ENCODE results near the gene LRRC75A. TPM values are rescaled to one million over a fixed set of nuclear protein-coding genes. Genes with fewer than 3 reads are reported as not detected.

Gene LRRC75A
- total RNA-seq, 2 donors from 2014 or later: 3.7 to 4.0 TPM

DNA sequence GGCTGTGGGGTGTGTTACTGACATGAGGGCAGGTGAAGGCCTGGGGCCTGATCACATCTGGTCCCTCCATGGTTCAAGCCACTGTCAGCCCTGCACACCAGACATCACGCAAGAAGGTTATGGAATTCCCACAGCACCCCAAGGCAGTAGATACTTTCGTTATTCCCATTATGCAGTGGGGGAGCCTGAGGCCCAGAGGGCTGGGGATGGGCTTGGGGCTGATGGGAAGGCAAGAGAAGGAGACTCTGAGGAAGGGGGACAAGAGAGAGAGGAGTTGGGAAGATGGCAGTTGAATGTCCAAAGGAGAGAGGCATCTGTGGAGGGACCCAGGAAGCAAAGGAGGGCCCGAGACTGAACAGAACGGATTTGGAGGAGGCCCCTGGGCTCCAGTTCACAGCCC is 42.0 kb downstream of the LRRC75A start:
- Histone ChIP-seq H3K27ac (no peak overlapping the region), H3K36me3 (peaks cover 7% of the 10 kb centered on the region), H3K4me1 (ENCODE audit: control insufficient read depth in 1 of 2, low read depth in 2 of 2) (peaks cover 0 to 6% of the 10 kb centered on the region in 2 donors), H3K9me3 (no peaks in the 10 kb centered on the region), H3K27me3 (replicated peaks; ENCODE audit: insufficient read depth) (no peaks in the 10 kb centered on the region), H3K4me3 (no peak overlapping the region)
- no peak for DNase-seq (ENCODE audit: low spot score)
- ATAC-seq (ENCODE audit: insufficient number of reproducible peaks, low FRiP score, low read depth): no peak
- TF ChIP-seq, protein P1, sequence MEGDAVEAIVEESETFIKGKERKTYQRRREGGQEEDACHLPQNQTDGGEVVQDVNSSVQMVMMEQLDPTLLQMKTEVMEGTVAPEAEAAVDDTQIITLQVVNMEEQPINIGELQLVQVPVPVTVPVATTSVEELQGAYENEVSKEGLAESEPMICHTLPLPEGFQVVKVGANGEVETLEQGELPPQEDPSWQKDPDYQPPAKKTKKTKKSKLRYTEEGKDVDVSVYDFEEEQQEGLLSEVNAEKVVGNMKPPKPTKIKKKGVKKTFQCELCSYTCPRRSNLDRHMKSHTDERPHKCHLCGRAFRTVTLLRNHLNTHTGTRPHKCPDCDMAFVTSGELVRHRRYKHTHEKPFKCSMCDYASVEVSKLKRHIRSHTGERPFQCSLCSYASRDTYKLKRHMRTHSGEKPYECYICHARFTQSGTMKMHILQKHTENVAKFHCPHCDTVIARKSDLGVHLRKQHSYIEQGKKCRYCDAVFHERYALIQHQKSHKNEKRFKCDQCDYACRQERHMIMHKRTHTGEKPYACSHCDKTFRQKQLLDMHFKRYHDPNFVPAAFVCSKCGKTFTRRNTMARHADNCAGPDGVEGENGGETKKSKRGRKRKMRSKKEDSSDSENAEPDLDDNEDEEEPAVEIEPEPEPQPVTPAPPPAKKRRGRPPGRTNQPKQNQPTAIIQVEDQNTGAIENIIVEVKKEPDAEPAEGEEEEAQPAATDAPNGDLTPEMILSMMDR (IDR thresholded peaks at IDR 0.05): no peak

DNA sequence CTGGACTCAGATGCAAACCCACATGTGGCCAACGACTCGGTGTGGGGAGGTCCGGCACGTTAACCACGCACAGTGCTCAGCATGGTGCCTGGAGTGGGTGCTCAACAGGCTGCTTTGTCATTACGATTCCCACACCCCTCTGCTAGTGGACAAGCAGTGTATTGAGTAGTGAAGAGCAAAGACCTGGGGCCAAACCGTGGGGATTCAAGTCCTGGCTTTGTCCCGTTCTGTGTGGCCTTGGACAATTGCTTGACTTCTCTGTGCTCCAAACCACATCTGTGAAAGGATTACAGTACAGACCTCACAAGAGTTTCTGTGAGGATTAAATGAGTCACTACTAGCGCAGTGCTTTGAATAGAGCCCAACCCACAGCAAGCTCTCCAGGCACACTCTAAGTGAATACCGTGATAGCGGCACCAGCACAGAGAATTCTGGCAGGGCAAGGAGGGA is 42.8 kb downstream of the LRRC75A start:
- DNase-seq (ENCODE audit: low spot score) (no peak), ATAC-seq (ENCODE audit: insufficient number of reproducible peaks, low FRiP score, low read depth) (no peak)
- Histone ChIP-seq H3K4me3 (no peak overlapping the region), H3K27ac (no peak overlapping the region), H3K27me3 (replicated peaks; ENCODE audit: insufficient read depth) (no peaks in the 10 kb centered on the region), H3K4me1 (ENCODE audit: control insufficient read depth in 1 of 2, low read depth in 2 of 2) (peaks cover 0 to 6% of the 10 kb centered on the region in 2 donors), H3K9me3 (no peaks in the 10 kb centered on the region), H3K36me3 (peaks cover 11% of the 10 kb centered on the region)
- TF ChIP-seq, protein P1 (IDR thresholded peaks at IDR 0.05): no peak

DNA sequence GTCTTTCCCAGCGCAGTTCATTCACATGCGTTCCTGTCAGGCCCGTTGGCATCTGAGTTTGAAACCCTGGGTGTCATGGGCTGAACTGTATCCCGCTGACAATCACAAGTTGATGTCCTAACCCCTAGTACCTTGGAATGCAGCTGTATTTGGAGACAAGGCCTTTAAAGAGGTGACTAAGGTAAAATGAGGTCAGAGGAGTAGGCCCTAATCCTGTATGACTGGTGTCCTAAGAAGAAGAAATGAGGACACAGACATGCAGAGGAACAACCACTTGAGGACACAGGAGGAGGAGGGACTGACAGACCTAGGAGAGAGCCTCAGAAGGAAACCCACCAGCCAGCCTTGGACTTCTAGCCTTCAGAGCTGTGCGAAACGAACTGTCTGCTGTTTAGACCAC is 43.5 kb downstream of the LRRC75A start:
- Histone ChIP-seq H3K27me3 (replicated peaks; ENCODE audit: insufficient read depth) (no peaks in the 10 kb centered on the region), H3K9me3 (no peaks in the 10 kb centered on the region), H3K4me3 (no peak overlapping the region), H3K36me3 (peaks cover 15% of the 10 kb centered on the region), H3K4me1 (ENCODE audit: control insufficient read depth in 1 of 2, low read depth in 2 of 2) (peaks cover 0 to 6% of the 10 kb centered on the region in 2 donors), H3K27ac (no peak overlapping the region)
- ATAC-seq (ENCODE audit: insufficient number of reproducible peaks, low FRiP score, low read depth) (no peak), DNase-seq (ENCODE audit: low spot score) (no peak)
- TF ChIP-seq, protein P1 (IDR thresholded peaks at IDR 0.05): no peak

DNA sequence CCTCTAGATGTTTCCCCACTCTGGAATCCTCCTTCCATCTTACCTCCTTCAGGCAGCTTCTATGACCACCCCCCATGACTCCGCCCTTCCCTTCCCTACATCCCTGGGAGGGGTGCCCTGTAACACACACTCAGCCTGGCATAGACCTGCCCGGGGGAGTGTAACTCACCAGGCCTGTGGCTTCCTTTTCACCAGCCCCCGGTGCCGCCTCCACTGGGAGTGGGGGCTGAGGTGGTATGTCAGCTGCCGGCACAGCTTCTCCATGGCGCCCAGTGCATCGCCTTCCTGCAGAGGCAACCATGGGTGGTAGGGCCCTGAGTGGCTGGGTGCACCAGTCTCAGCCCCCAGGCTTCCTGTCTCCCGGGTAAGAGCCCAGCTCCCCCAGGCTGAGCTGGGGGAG is 44.3 kb downstream of the LRRC75A start:
- H3K36me3 ChIP-seq: peaks cover 19% of the 10 kb centered on the region
- no peaks in the 10 kb centered on the region for H3K4me1 ChIP-seq (ENCODE audit: control insufficient read depth in 1 of 2, low read depth in 2 of 2)
- ATAC-seq (ENCODE audit: insufficient number of reproducible peaks, low FRiP score, low read depth): no peak

DNA sequence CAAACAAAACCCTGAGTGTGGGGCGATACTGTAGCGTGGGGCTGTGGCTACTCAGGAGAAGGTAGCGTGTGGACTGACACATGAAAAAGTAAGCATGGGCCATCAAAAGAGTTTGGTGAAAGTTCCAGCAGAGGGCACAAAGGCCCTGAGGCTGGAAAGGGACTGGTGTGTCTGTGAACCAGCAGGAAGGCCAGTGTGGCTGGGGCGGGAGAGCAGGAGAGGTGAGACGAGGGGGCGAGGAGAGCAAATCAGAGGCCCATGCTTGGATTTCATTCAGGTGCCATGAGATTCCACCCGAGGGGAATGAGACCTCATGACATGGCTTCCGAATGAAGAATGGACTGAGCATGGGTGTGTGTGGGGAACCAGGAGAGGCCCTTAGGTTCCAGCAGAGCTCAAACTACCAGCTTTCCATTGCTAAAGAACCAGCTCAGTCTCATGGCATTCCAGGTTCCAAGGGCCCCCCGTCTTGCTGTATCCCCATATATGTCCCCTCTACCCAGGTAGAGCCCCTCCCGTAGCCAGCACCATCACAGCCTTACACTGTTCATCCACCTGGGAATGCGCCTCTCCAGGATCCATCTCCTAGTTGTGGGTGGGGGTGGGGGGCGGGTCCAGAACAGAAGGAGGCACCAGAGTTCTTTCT is 45.5 kb downstream of the LRRC75A start:
- no peak for ATAC-seq (ENCODE audit: insufficient number of reproducible peaks, low FRiP score, low read depth)
- TF ChIP-seq, protein P1 (IDR thresholded peaks at IDR 0.05): no peak
- DNase-seq (ENCODE audit: low spot score): no peak
- Histone ChIP-seq H3K4me1 (ENCODE audit: control insufficient read depth in 1 of 2, low read depth in 2 of 2) (peaks cover 4 to 9% of the 10 kb centered on the region in 2 donors), H3K27me3 (replicated peaks; ENCODE audit: insufficient read depth) (no peaks in the 10 kb centered on the region), H3K27ac (no peak overlapping the region), H3K36me3 (peaks cover 19% of the 10 kb centered on the region), H3K4me3 (no peak overlapping the region), H3K9me3 (no peaks in the 10 kb centered on the region)

More for the DNA sequence above, 44.3 kb downstream of the LRRC75A start:
- no peak overlapping the region for H3K4me3 ChIP-seq
- no peak for DNase-seq (ENCODE audit: low spot score)
- TF ChIP-seq, protein P1 (IDR thresholded peaks at IDR 0.05): no peak
- no peak overlapping the region for H3K27ac ChIP-seq
- no peaks in the 10 kb centered on the region for H3K27me3 ChIP-seq (replicated peaks; ENCODE audit: insufficient read depth)
- no peaks in the 10 kb centered on the region for H3K9me3 ChIP-seq
